Thoracic aorta (tissue), 2 donors: ENCODE data around the gene LDLRAD4. TPM values are rescaled to one million over a fixed set of nuclear protein-coding genes. Genes with fewer than 3 reads are reported as not detected.

Experiments used
- ATAC-seq: fragments of 150-250 bp; one replicate; pipeline ENCODE4 v1.8.0; 2017; ENCODE audit warnings: low read depth; ENCODE audit not compliant: insufficient number of reproducible peaks, low FRiP score
- DNase-seq: peaks from one replicate; pipeline ENCODE4 v3.0.0-alpha.2; 2020; ENCODE audit warnings: low spot score
- H3K27ac ChIP-seq, 2 donors: fragments of 200-600 bp; sonication (generic); 1 replicate in 1 of 2; 2 replicates in 1 of 2; pipeline ENCODE4 v1.5.1; 2016; ENCODE audit warnings: mild to moderate bottlenecking in 2 of 2, moderate library complexity in 2 of 2
- H3K27me3 ChIP-seq: fragments of 200-600 bp; sonication (generic); replicated peaks from 2 replicates; pipeline ENCODE4 v1.6.0; 2016; ENCODE audit warnings: mild to moderate bottlenecking; ENCODE audit not compliant: insufficient read depth
- H3K36me3 ChIP-seq: fragments of 200-600 bp; sonication (generic); one replicate; pipeline ENCODE4 v1.5.1; 2016
- H3K4me1 ChIP-seq, 2 donors: fragments of 200-600 bp; sonication (generic); 1 replicate in 1 of 2; 2 replicates in 1 of 2; pipeline versions ENCODE4 v1.5.1 to v1.6.0; 2016; ENCODE audit warnings: low read depth in 2 of 2, mild to moderate bottlenecking in 1 of 2; ENCODE audit not compliant: control insufficient read depth in 1 of 2
- H3K4me3 ChIP-seq: fragments of 200-600 bp; sonication (generic); 2 replicates; pipeline ENCODE4 v1.5.1; 2016; ENCODE audit warnings: mild to moderate bottlenecking
- H3K9me3 ChIP-seq: fragments of 200-600 bp; sonication (generic); 2 replicates; pipeline ENCODE4 v1.5.1; 2016
- CTCF ChIP-seq: fragments of 200-600 bp; sonication (generic); IDR thresholded peaks from one replicate; pipeline ENCODE4 v1.5.1; 2019; ENCODE audit warnings: antibody characterized with exemption
- total RNA-seq, 2 donors: library from RNA; depleted of rRNA; stranded (reverse); fragments of >200 nt; gene quantifications; one replicate each; pipeline versions ENCODE4 v1.1.0 to v1.2.3, GENCODE V29; 2016

LDLRAD4 gene
- total RNA-seq, 2 donors from 2014 or later = 98.4 to 135 TPM

GRCh38 chr18:13513481-13513880 is 294.9 kb downstream of the LDLRAD4 start:
- Histone ChIP-seq H3K27ac (no peak overlapping the region), H3K9me3 (peaks cover 2% of the 10 kb centered on the region), H3K36me3 (no peaks in the 10 kb centered on the region), H3K4me1 (peaks cover 6 to 38% of the 10 kb centered on the region in 2 donors), H3K27me3 (no peaks in the 10 kb centered on the region), H3K4me3 (no peak overlapping the region)
- TF ChIP-seq CTCF = no peak
- no peak for DNase-seq
- no peak for ATAC-seq

DNA sequence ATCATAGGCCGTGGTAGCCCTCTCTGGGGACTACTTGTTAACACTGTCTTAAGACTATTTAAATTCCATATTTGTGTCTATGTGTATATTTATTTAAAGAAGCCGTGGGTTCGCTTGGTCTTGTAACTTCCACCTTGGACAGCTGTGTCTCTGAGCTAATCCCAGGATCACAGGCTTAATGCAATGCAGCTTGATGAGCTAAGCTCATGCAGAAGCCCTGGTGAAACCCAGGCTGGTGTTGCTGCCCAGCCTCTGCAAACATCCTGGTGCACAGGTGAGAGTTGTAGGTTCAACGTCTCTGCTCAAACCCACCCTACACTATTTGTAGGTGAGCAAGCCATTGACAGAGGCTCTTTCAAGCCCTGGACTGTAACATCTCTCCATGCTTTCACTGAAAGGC is 296.0 kb downstream of the LDLRAD4 start:
- no peak overlapping the region for H3K27ac ChIP-seq
- no peak overlapping the region for H3K4me3 ChIP-seq
- no peaks in the 10 kb centered on the region for H3K36me3 ChIP-seq
- H3K9me3 ChIP-seq = peaks cover 4% of the 10 kb centered on the region
- peaks cover 6 to 31% of the 10 kb centered on the region in 2 donors for H3K4me1 ChIP-seq
- ATAC-seq = no peak
- DNase-seq = no peak
- no peak for TF ChIP-seq CTCF
- no peaks in the 10 kb centered on the region for H3K27me3 ChIP-seq

GRCh38 chr18:13516855-13517254 is 298.3 kb downstream of the LDLRAD4 start:
- TF ChIP-seq CTCF = no peak
- H3K27me3 ChIP-seq = no peaks in the 10 kb centered on the region
- ATAC-seq = no peak
- H3K27ac ChIP-seq = no peak overlapping the region
- no peak for DNase-seq
- peaks cover 15 to 42% of the 10 kb centered on the region in 2 donors for H3K4me1 ChIP-seq
- peaks cover 4% of the 10 kb centered on the region for H3K9me3 ChIP-seq
- H3K36me3 ChIP-seq = no peaks in the 10 kb centered on the region
- H3K4me3 ChIP-seq = no peak overlapping the region

- Histone ChIP-seq H3K36me3 (no peaks in the 10 kb centered on the region), H3K4me1 (peaks cover 19 to 42% of the 10 kb centered on the region in 2 donors), H3K9me3 (peaks cover 4% of the 10 kb centered on the region), H3K27me3 (no peaks in the 10 kb centered on the region), H3K27ac (no peak overlapping the region), H3K4me3 (no peak overlapping the region)
- DNase-seq (no peak), ATAC-seq (no peak)
- TF ChIP-seq CTCF = no peak
Measured at GRCh38 chr18:13517369-13517768, 298.8 kb downstream of the LDLRAD4 start.

DNA sequence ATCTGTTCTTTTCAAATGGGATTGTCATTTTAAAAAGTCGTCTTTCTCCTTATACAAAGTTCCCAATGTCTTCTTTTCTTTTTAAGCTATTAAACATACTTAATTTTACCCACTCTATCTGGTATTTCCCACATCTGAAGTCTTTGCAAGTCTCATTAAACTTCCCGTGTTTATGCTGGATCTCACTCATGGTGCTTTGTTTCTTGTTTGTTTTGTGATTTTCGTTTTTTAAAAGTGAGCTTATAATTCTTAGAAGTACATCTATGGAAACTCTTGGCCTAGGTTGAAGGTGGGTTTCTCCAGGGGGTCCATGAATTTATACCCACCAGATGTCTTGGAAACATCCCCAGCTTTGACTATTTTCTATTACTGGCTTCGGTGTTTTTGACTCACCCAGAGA is 299.8 kb downstream of the LDLRAD4 start:
- no peaks in the 10 kb centered on the region for H3K27me3 ChIP-seq
- peaks cover 17 to 32% of the 10 kb centered on the region in 2 donors for H3K4me1 ChIP-seq
- ATAC-seq (no peak), DNase-seq (no peak)
- H3K9me3 ChIP-seq = peaks cover 4% of the 10 kb centered on the region
- H3K36me3 ChIP-seq = no peaks in the 10 kb centered on the region
- H3K27ac ChIP-seq = no peak overlapping the region
- TF ChIP-seq CTCF = no peak
- H3K4me3 ChIP-seq = no peak overlapping the region
